OCI-LY7 (cell line): ENCODE measurements around the gene OGA.

Experiments
- CTCF ChIP-seq: fragments of 200-600 bp; sonication (generic); conservative IDR thresholded peaks from 2 replicates; pipeline ENCODE4 v1.5.1; 2014; ENCODE audit warnings: mild to moderate bottlenecking, antibody characterized with exemption, low read length, moderate library complexity, mixed read lengths
- EZH2phosphoT487 ChIP-seq: fragments of 200-600 bp; sonication (generic); IDR thresholded peaks from 2 replicates; pipeline ENCODE4 v1.6.1; 2018; ENCODE audit warnings: low read depth, borderline replicate concordance, mild to moderate bottlenecking, mixed run types, antibody characterized with exemption, low read length, moderate library complexity, mixed read lengths

GRCh38 chr10:101859530-101859929 is 41.3 kb upstream of the OGA start:
- TF ChIP-seq CTCF (no peak), EZH2phosphoT487 (no peak)
